Amygdala (tissue), 56 donors: Measurements from ENCODE around the gene PNRC1.
A peak's percentile ranks its signal among the peaks of the same experiment; 100 is the strongest.
"Not testable (repeated sequence)": the region's sequence is repeated elsewhere in the genome, so short reads cannot be mapped to it uniquely, and the experiment has no call there.

Source experiments
- DNase-seq, 56 donors: peaks; one replicate each; lab custom pipeline; 2025; lab: John Stamatoyannopoulos, UW

Gene PNRC1

GRCh38 chr6:89087881-89088280 is 7.3 kb downstream of the PNRC1 start:
- no peak for DNase-seq

GRCh38 chr6:89098461-89098860 is 17.9 kb downstream of the PNRC1 start:
- DNase-seq: no peak

- DNase-seq: no peak
Measured at GRCh38 chr6:89100114-89100513, 19.6 kb downstream of the PNRC1 start.

GRCh38 chr6:89110284-89110683 is 29.7 kb downstream of the PNRC1 start:
- no peak for DNase-seq

GRCh38 chr6:89111933-89112332 is 31.4 kb downstream of the PNRC1 start:
- no peak for DNase-seq

- no peak for DNase-seq
Measured at GRCh38 chr6:89116702-89117101, 36.2 kb downstream of the PNRC1 start.

GRCh38 chr6:89117211-89118108 is 36.9 kb downstream of the PNRC1 start, which contains the start of gene SRSF12:
TSS of gene SRSF12 (minus strand) at chr6:89118071. CDS start at chr6:89117887, 184 bp downstream.
- peak in 19 of 56 donors; percentile 8 to 60 (median 23) for DNase-seq

- DNase-seq: peak in 10 of 56 donors; percentile 1 to 52 (median 12)
Measured at GRCh38 chr6:89118931-89119330, 38.4 kb downstream of the PNRC1 start.

- DNase-seq: no peak
Measured at GRCh38 chr6:89120371-89120770, 39.8 kb downstream of the PNRC1 start.

- no peak for DNase-seq
Measured at GRCh38 chr6:89121934-89122333, 41.4 kb downstream of the PNRC1 start.

GRCh38 chr6:89122625-89123024 is 42.1 kb downstream of the PNRC1 start:
- peak in 1 of 56 donors; percentile 5 for DNase-seq

GRCh38 chr6:89128256-89128671 is 47.7 kb downstream of the PNRC1 start:
- DNase-seq: not testable (repeated sequence)

- no peak for DNase-seq
Measured at GRCh38 chr6:89131599-89131998, 51.0 kb downstream of the PNRC1 start.

GRCh38 chr6:89132057-89132456 is 51.5 kb downstream of the PNRC1 start:
- DNase-seq: no peak

GRCh38 chr6:89133981-89134380 is 53.4 kb downstream of the PNRC1 start:
- no peak for DNase-seq

- DNase-seq: no peak
Measured at GRCh38 chr6:89134723-89135122, 54.2 kb downstream of the PNRC1 start.
